ENCODE results near the gene TBCK. TPM values are rescaled to one million over a fixed set of nuclear protein-coding genes. Genes with fewer than 3 reads are reported as not detected.

The TBCK gene
- total and polyA plus RNA-seq, 2 of the 13 experiments (the other 11 are each of a cell fraction or from before 2014, with no cell fraction given): 51.0 to 62.4 TPM

- TF ChIP-seq AKNA (CRISPR knock-in tag; IDR thresholded peaks at IDR 0.05; ENCODE audit: borderline replicate concordance) (no peak; the same call in 1 of the 2 replicates), YEATS2 (CRISPR knock-in tag; IDR thresholded peaks at IDR 0.05; ENCODE audit: borderline replicate concordance) (peak; percentile 88; the same call in 1 of the 2 replicates), E2F2 (CRISPR knock-in tag; IDR thresholded peaks at IDR 0.05; ENCODE audit: borderline replicate concordance) (no peak), ZNF441 (CRISPR knock-in tag; IDR thresholded peaks at IDR 0.05; ENCODE audit: borderline replicate concordance) (0 out of 2 replicates have a peak, but pooled peaks have one; percentile 57), BRD4 (CRISPR knock-in tag; IDR thresholded peaks at IDR 0.05) (peak; percentile 74; the same call in 1 of the 2 replicates), ZFP82 (CRISPR knock-in tag; IDR thresholded peaks at IDR 0.05; ENCODE audit: borderline replicate concordance) (no peak), ZNF644 (CRISPR knock-in tag; IDR thresholded peaks at IDR 0.05; ENCODE audit: low read depth) (peak; percentile 100), ZNF816 (CRISPR knock-in tag; IDR thresholded peaks at IDR 0.05; ENCODE audit: borderline replicate concordance) (peak; percentile 82; the same call in 1 of the 2 replicates), ZNF691 (CRISPR knock-in tag; IDR thresholded peaks at IDR 0.05; ENCODE audit: borderline replicate concordance, low read depth) (peak; percentile 38; the same call in 1 of the 2 replicates), IRF1 (CRISPR knock-in tag; IDR thresholded peaks at IDR 0.05; ENCODE audit: low read depth) (no peak), HMGXB4 (CRISPR knock-in tag; IDR thresholded peaks at IDR 0.05; ENCODE audit: borderline replicate concordance in 1 of 2, low read depth in 1 of 2) (peak; percentile 43 to 64; a peak in 2 of 4 replicates), PHB2 (IDR thresholded peaks at IDR 0.05; ENCODE audit: partially characterized antibody) (no peak), ZFP37 (CRISPR knock-in tag; IDR thresholded peaks at IDR 0.05; ENCODE audit: borderline replicate concordance) (0 out of 2 replicates have a peak, but pooled peaks have one; percentile 90), MAX (IDR thresholded peaks at IDR 0.05) (peak; percentile 91), FOXP4 (CRISPR knock-in tag; IDR thresholded peaks at IDR 0.05) (peak; percentile 99)
These were observed 28.5 kb downstream of the TBCK start (continued) for GRCh38 chr4:106287353-106287969.
